ENCODE measurements around the gene TFR2. TPM values are rescaled to one million over a fixed set of nuclear protein-coding genes. Genes with fewer than 3 reads are reported as not detected.
A peak's percentile ranks its signal among the peaks of the same experiment; 100 is the strongest.

The TFR2 gene
- total RNA-seq, 1 donor from 2014 or later: 0.41 TPM

DNA sequence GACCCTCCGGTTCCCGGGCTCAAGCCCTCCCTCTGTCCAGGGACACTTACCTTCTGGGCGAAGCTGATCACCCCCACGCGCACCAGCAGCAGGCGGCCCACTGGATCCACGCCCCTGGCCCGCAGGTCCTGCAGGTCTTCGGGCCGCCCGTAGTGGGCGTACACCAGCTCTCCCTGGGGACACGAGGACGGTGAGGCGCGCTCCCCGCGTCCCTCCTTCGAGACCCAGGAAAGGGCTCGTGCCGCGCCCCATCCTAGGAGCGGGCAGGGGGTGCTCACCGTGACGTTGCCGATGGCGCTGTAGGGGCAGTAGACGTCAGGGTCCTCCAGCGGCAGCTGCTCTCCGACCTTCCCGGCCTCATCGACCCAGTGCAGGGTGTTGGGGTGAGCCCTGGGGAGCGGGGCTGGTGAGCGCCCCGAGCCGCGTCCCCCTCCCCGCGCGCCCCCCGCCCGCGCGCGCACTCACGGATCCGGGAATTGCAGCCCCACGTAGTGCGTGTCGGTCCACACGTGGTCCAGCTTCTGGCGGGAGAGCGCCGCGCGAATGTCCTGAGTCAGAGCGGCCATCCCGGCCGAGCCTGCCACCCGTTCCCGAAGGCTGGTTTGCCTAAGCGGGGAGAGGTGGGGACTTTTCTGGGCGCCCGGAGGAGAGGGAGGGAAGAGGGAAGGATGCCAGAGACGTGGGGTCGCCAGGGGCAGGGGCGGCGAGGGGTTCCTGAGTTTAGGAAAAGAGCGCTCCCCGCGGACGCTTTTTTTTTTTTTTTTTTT, 8.2 kb downstream of the TFR2 start:
- Histone ChIP-seq H3K27ac (no peak overlapping the region), H3K36me3 (no peaks in the 10 kb centered on the region), H3K4me1 (peaks cover 6% of the 10 kb centered on the region), H3K9me3 (no peaks in the 10 kb centered on the region), H3K27me3 (peaks cover 17% of the 10 kb centered on the region), H3K4me3 (peak overlapping the region; percentile 54)
- DNase-seq (peak; percentile 80), ATAC-seq (peak; percentile 85)
- intact Hi-C loops (cut with DNase I): no loop called here
- TF ChIP-seq, protein P1, sequence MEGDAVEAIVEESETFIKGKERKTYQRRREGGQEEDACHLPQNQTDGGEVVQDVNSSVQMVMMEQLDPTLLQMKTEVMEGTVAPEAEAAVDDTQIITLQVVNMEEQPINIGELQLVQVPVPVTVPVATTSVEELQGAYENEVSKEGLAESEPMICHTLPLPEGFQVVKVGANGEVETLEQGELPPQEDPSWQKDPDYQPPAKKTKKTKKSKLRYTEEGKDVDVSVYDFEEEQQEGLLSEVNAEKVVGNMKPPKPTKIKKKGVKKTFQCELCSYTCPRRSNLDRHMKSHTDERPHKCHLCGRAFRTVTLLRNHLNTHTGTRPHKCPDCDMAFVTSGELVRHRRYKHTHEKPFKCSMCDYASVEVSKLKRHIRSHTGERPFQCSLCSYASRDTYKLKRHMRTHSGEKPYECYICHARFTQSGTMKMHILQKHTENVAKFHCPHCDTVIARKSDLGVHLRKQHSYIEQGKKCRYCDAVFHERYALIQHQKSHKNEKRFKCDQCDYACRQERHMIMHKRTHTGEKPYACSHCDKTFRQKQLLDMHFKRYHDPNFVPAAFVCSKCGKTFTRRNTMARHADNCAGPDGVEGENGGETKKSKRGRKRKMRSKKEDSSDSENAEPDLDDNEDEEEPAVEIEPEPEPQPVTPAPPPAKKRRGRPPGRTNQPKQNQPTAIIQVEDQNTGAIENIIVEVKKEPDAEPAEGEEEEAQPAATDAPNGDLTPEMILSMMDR (IDR thresholded peaks at IDR 0.05): peak; percentile 40

DNA sequence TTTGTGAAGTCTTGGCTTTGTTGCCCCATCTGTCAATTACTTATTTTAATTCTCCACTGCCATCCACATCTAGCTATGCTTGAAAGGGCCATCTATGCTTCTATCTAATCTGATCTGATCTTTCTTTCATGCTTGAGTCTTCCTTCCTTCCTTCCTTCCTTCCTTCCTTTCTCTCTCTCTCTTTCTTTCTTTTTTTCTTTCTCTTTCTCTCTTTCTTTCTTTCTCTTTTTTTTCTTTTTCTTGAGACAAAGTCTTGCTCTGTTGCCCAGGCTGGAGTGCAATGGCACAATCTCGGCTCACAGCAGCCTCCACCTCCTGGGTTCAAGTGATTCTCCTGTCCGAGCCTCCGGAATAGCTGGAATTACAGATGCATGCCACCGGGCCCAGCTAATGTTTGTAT, 11.3 kb downstream of the TFR2 start:
- no peaks in the 10 kb centered on the region for H3K9me3 ChIP-seq
- ATAC-seq: no peak
- TF ChIP-seq, protein P1 (IDR thresholded peaks at IDR 0.05): no peak
- peaks cover 17% of the 10 kb centered on the region for H3K27me3 ChIP-seq
- no peaks in the 10 kb centered on the region for H3K36me3 ChIP-seq
- H3K4me3 ChIP-seq: no peak overlapping the region
- peaks cover 15% of the 10 kb centered on the region for H3K4me1 ChIP-seq
- DNase-seq: no peak
- H3K27ac ChIP-seq: no peak overlapping the region
- intact Hi-C loops (cut with DNase I): no loop called here

DNA sequence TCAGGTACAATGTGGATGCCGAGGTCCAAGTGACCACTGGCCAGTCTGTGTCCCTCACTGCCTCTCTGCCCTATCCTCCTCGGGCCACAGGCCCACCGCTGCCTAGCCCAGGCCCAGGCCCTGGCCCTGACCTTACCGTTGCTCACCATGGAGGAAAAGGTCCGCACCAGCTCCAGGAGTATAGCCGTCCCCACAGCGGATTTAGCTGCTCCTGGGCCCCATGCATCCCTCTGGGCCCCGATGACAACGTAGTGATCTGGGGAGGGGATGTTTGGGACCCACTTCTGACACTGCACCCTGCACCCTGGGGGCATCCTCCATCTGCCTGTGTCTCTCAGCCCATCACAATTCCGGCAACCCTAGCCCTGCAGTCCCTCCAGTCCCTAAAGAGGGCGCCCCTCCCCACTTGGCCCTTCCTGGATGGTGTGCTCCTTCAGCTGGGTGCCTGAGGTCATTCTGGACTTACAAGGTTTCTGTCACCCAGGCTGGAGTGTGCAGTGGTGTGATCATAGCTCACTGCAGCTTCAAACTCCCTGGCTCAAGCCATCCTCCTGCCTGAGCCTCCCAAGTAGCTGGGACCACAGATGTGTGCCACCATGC, 12.1 kb downstream of the TFR2 start:
- Histone ChIP-seq H3K27ac (no peak overlapping the region), H3K9me3 (no peaks in the 10 kb centered on the region), H3K4me1 (peaks cover 15% of the 10 kb centered on the region), H3K27me3 (peaks cover 12% of the 10 kb centered on the region), H3K4me3 (no peak overlapping the region), H3K36me3 (no peaks in the 10 kb centered on the region)
- TF ChIP-seq, protein P1 (IDR thresholded peaks at IDR 0.05): peak; percentile 15
- no peak for DNase-seq
- intact Hi-C loops (cut with DNase I): no loop called here
- ATAC-seq: peak; percentile 15

DNA sequence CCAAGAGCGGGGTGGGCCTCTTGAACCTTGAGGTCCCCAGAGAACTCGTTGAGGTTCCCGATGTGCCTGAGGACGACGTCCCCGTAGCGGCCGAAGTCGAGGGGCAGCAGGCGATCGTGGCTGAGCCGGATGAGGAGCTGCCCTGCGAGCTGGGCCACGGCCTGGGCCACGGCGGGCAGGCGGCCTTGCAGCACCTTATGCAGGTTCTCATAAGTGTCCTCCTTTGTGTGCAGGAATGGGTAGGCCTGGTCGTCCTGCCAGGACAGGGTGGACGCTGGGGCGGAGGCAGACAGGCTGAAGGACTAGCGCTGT, 14.2 kb downstream of the TFR2 start:
- Histone ChIP-seq H3K9me3 (no peaks in the 10 kb centered on the region), H3K27ac (peak overlapping the region; percentile 8), H3K36me3 (no peaks in the 10 kb centered on the region), H3K4me3 (no peak overlapping the region), H3K4me1 (peaks cover 9% of the 10 kb centered on the region), H3K27me3 (no peaks in the 10 kb centered on the region)
- ATAC-seq (no peak), DNase-seq (no peak)
- TF ChIP-seq, protein P1 (IDR thresholded peaks at IDR 0.05): no peak
- intact Hi-C loops (cut with DNase I): no loop called here

DNA sequence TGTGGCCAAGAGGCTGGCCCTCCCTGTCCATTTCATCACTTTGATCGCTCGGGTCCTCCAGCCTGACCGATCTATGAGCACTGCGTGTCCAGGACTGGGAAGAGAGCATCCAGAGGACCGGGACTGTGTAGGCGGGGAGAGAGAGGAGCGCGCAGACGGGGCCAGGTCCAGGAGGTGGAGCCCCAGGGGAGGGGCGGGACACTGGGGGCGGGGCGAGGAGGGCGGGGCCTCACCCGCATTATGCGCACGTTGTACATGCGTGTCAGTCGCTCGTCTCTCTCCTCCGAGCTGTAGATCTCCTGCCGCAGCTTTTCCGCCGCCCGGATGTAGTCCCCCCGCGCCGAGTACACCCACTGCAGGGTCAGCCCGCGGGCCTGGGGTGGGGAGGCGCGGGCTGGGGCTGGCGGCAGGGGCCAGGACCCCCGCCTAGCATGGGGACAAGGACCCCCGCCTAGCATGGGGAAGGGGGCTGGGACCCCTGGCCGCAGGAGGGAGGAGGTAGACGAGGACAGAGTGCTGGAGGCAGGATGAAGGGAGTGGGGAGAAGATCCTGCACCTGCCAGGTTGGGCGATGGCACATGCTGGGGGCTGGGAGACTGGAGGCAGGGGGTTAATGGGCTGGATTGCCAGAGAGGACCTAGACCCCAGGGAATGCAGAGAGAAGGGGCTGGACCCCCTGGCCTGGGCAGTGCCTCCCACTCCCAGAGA, 14.7 kb downstream of the TFR2 start:
- peak overlapping the region; percentile 8 for H3K27ac ChIP-seq
- no peaks in the 10 kb centered on the region for H3K9me3 ChIP-seq
- TF ChIP-seq, protein P1 (IDR thresholded peaks at IDR 0.05): no peak
- ATAC-seq: peak; percentile 98
- H3K36me3 ChIP-seq: no peaks in the 10 kb centered on the region
- H3K4me1 ChIP-seq: peaks cover 9% of the 10 kb centered on the region
- H3K4me3 ChIP-seq: peak overlapping the region; percentile 33
- H3K27me3 ChIP-seq: no peaks in the 10 kb centered on the region
- intact Hi-C loops (cut with DNase I): no loop called here
- peak; percentile 89 for DNase-seq
